Spleen (tissue), 7 donors: ENCODE results near the gene ST8SIA6.

Experiments used
- POLR2A ChIP-seq, 3 donors: fragments of 450-650 bp; IDR thresholded peaks; one replicate each; pipeline ENCODE4 v1.5.1; 2017; ENCODE audit warnings: antibody characterized with exemption in 3 of 3, mild to moderate bottlenecking in 1 of 3
- TF ChIP-seq, protein P1 (sequence below), 11 experiments: fragments of 200-600 bp in 7 of 11; fragments of 450-650 bp in 4 of 11; sonication (generic) in 4 of 11; IDR thresholded peaks in 8 of 11; conservative IDR thresholded peaks in 3 of 11; 1 replicate in 7 of 11; 2 replicates in 4 of 11; pipeline versions ENCODE4 v1.4.0 to v1.8.0; 2016 to 2021; ENCODE audit warnings: antibody characterized with exemption in 11 of 11, inconsistent platforms in 4 of 11, mild to moderate bottlenecking in 1 of 11
- donor health status: DM: no; HTN: no; CAD: no; lungs with moderate emphysema.
- donor health status: DM: no; HTN: no; CAD: no.
- donor health status: DM: no; HTN: no; CAD: no.

GRCh38 chr10:17412323-17412722 lies 42.1 kb downstream of the ST8SIA6 start:
- TF ChIP-seq, protein P1, sequence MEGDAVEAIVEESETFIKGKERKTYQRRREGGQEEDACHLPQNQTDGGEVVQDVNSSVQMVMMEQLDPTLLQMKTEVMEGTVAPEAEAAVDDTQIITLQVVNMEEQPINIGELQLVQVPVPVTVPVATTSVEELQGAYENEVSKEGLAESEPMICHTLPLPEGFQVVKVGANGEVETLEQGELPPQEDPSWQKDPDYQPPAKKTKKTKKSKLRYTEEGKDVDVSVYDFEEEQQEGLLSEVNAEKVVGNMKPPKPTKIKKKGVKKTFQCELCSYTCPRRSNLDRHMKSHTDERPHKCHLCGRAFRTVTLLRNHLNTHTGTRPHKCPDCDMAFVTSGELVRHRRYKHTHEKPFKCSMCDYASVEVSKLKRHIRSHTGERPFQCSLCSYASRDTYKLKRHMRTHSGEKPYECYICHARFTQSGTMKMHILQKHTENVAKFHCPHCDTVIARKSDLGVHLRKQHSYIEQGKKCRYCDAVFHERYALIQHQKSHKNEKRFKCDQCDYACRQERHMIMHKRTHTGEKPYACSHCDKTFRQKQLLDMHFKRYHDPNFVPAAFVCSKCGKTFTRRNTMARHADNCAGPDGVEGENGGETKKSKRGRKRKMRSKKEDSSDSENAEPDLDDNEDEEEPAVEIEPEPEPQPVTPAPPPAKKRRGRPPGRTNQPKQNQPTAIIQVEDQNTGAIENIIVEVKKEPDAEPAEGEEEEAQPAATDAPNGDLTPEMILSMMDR (IDR thresholded peaks at IDR 0.05 in 8 of 11, conservative IDR thresholded peaks at IDR 0.05 in 3 of 11): no peak
- TF ChIP-seq POLR2A (IDR thresholded peaks at IDR 0.05): no peak
